Common myeloid progenitor, CD34-positive (primary cell): Measurements from ENCODE around the gene UBE2D1.

ENCODE experiments used
- CTCF ChIA-PET: fragments of 350-600 bp; sonication (Branson Sonifier 250); formaldehyde crosslinking; loops from one replicate; lab custom pipeline; 2021; ENCODE audit warnings: antibody characterized with exemption; lab: Charles Lee
- POLR2A ChIA-PET: fragments of 350-600 bp; sonication (Branson Sonifier 250); formaldehyde crosslinking; loops from one replicate; lab custom pipeline; 2021; ENCODE audit warnings: antibody characterized with exemption; lab: Charles Lee
- DNase-seq, 3 donors: peaks; one replicate each; pipeline versions ENCODE4 v3.0.0 to v3.0.0-alpha.2; 2013
- H3K27ac ChIP-seq, 2 experiments: 1 replicate in 1 of 2; 2 replicates in 1 of 2; pipeline ENCODE4 v1.7.0; 2013; ENCODE audit warnings: inconsistent platforms in 2 of 2, low read length in 2 of 2, mild to moderate bottlenecking in 2 of 2, low read depth in 1 of 2, moderate library complexity in 1 of 2; ENCODE audit not compliant: severe bottlenecking in 2 of 2, insufficient read depth in 1 of 2, poor library complexity in 1 of 2
- H3K27me3 ChIP-seq, 5 experiments: replicated peaks in 2 of 5; 1 replicate in 3 of 5; 2 replicates in 2 of 5; pipeline versions ENCODE4 v1.6.1 to v1.7.0; 2013; ENCODE audit warnings: low read length in 4 of 5, mild to moderate bottlenecking in 2 of 5, moderate library complexity in 2 of 5, inconsistent platforms in 1 of 5; ENCODE audit not compliant: insufficient read depth in 5 of 5, control insufficient read depth in 4 of 5
- H3K36me3 ChIP-seq, 4 experiments: 1 replicate in 2 of 4; 2 replicates in 2 of 4; pipeline versions ENCODE4 v1.6.1 to v1.7.0; 2013; ENCODE audit warnings: low read length in 3 of 4, control low read depth in 1 of 4, mild to moderate bottlenecking in 1 of 4; ENCODE audit not compliant: control insufficient read depth in 4 of 4, insufficient read depth in 4 of 4
- H3K4me1 ChIP-seq, 4 experiments: 1 replicate in 3 of 4; 2 replicates in 1 of 4; pipeline versions ENCODE4 v1.6.1 to v1.7.1; 2013; ENCODE audit warnings: low read length in 3 of 4, mild to moderate bottlenecking in 3 of 4, control low read depth in 1 of 4, inconsistent platforms in 1 of 4, moderate library complexity in 1 of 4; ENCODE audit not compliant: control insufficient read depth in 4 of 4, insufficient read depth in 4 of 4; ENCODE audit errors: control extremely low read depth in 1 of 4
- H3K4me3 ChIP-seq, 7 experiments: 1 replicate in 4 of 7; 2 replicates in 3 of 7; pipeline versions ENCODE4 v1.5.1 to v1.7.0; 2013; ENCODE audit warnings: mild to moderate bottlenecking in 7 of 7, low read length in 6 of 7, moderate library complexity in 6 of 7, inconsistent platforms in 2 of 7, low read depth in 2 of 7, control low read depth in 1 of 7; ENCODE audit not compliant: insufficient read depth in 4 of 7, control insufficient read depth in 1 of 7; ENCODE audit errors: extremely low read depth in 1 of 7
- H3K9me3 ChIP-seq, 5 experiments: 1 replicate in 4 of 5; 2 replicates in 1 of 5; pipeline versions ENCODE4 v1.6.1 to v1.7.1; 2013; ENCODE audit warnings: low read length in 4 of 5, mild to moderate bottlenecking in 2 of 5, inconsistent platforms in 1 of 5, low read depth in 1 of 5, moderate library complexity in 1 of 5; ENCODE audit not compliant: control insufficient read depth in 4 of 5, insufficient read depth in 2 of 5; ENCODE audit errors: control extremely low read depth in 1 of 5
- WGBS: methylation state at CpG from one replicate; pipeline ENCODE4 v1.1.5; 2013; ENCODE audit not compliant: insufficient coverage; 5-methylcytosine and 5-hydroxymethylcytosine counted together

UBE2D1 gene

DNA sequence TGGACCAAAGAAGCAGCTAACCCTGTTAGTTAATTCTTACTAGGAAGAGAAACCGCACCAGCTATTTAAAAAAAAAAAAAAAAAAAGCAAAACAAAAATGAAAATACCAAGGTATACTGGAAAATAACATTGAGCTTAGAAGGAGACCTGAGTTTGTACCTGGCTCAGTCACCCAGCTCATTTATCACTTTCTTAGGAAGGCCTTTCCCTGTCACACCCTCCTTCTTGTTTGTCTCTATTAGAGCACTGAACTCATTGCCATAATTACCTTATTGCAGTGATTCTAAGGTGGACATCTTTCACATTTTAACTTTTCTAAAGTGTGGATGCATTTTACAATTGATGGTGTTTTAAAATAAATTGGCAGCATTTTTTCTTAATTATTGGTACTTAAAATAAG lies 24.1 kb downstream of the UBE2D1 start:
- peaks cover 0 to 5% (median 1%) of the 10 kb centered on the region in 4 experiments for H3K36me3 ChIP-seq
- peaks cover 0 to 7% (median 2%) of the 10 kb centered on the region in 4 experiments for H3K4me1 ChIP-seq
- H3K9me3 ChIP-seq: no peaks in the 10 kb centered on the region
- WGBS: no CpG with 5 or more reads among the region's 1 CpG
- DNase-seq: no peak
- H3K27ac ChIP-seq: no peak overlapping the region
- ChIA-PET POLR2A (no interaction called here), CTCF (interaction anchor here (1.4 kb wide), 1 partner anchor 13 kb away, joined by 3 read pairs; no protein-coding TSS in a partner anchor)
- H3K27me3 ChIP-seq: no peaks in the 10 kb centered on the region
- H3K4me3 ChIP-seq: no peak overlapping the region

DNA sequence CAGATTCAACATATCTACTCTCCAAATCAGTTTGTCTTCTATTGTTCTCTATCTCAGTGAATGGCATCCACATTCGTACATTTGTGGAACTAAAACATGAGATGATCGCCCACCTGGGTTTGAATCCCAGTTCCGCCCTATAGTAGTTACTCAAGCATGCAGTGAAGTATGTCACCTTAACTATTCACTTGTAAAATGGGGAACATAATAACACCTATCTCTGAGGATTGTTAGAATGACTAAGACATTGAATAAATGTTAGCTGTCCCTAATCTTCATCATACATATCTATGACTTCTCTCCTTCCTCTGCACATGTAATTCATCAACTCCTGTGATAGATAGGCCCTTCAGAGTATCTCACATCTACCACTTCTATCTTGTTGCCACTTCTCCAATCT lies 24.7 kb downstream of the UBE2D1 start:
- Histone ChIP-seq H3K36me3 (peaks cover 0 to 7% (median 1%) of the 10 kb centered on the region in 4 experiments), H3K4me3 (no peak overlapping the region), H3K9me3 (no peaks in the 10 kb centered on the region), H3K27me3 (no peaks in the 10 kb centered on the region), H3K27ac (no peak overlapping the region), H3K4me1 (peaks cover 0 to 7% (median 2%) of the 10 kb centered on the region in 4 experiments)
- ChIA-PET POLR2A (no interaction called here), CTCF (interaction anchor here (1.4 kb wide), 1 partner anchor 13 kb away, joined by 3 read pairs; no protein-coding TSS in a partner anchor)
- DNase-seq: no peak
- no CpG with 5 or more reads among the region's 3 CpGs for WGBS

DNA sequence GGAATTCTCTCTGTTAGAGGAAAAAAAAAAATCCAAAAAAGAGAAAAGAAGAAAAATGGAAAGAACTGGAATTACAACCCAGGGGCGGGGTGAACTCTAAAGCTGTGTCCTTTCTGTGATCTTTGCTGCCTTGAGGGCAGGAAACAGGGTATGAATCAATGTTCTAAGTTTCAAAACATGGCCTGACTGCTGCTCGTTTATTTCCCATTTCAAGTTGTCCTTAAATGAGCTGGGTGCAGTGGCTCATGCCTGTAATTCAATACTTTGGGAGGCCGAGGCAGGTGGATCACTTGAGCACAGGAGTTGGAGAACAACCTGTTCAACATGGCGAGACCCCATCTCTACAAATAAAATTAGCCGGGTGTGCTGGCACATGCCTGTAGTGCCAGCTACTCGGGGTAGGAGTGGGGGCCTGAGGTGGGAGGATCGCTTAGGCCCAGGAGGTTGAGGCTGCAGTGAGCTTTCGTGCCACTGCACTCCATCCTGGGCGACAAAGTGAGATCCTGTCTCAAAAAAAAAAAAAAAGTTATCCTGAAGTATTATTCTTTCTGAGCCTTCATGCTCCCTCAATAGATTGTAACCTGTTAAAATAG lies 25.7 kb downstream of the UBE2D1 start:
- no peak overlapping the region for H3K27ac ChIP-seq
- no peak for DNase-seq
- H3K4me1 ChIP-seq: peaks cover 0 to 4% (median 2%) of the 10 kb centered on the region in 4 experiments
- no peak overlapping the region for H3K4me3 ChIP-seq
- ChIA-PET POLR2A (no interaction called here), CTCF (interaction anchor here (1.0 kb wide), 1 partner anchor 56 kb away, joined by 3 read pairs; no protein-coding TSS in a partner anchor)
- H3K36me3 ChIP-seq: peaks cover 0 to 7% (median 1%) of the 10 kb centered on the region in 4 experiments
- no peaks in the 10 kb centered on the region for H3K9me3 ChIP-seq
- H3K27me3 ChIP-seq: no peaks in the 10 kb centered on the region
- WGBS: 91% methylated on average over 8 of the region's 9 CpGs

DNA sequence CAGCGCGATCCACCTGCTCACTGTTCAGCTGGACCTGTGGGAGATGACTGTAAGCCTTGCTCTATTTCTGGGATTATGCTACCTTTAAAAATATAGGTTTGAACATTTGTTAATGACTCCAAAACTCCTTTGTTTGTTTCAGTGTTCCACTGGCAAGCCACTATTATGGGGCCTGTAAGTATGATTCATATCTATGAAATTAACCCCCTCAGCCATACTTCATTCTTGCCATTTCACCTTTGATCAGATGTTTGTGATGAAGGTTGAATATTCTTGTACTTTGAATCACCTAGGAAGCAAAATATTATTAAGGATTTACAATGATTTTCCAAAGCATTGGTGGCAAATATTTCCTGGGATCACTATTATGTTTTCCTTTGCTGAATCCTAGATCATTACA lies 26.5 kb downstream of the UBE2D1 start:
- no peak overlapping the region for H3K4me3 ChIP-seq
- no peaks in the 10 kb centered on the region for H3K27me3 ChIP-seq
- no peaks in the 10 kb centered on the region for H3K9me3 ChIP-seq
- H3K4me1 ChIP-seq: peaks cover 0 to 4% (median 2%) of the 10 kb centered on the region in 4 experiments
- H3K27ac ChIP-seq: no peak overlapping the region
- peaks cover 0 to 7% (median 1%) of the 10 kb centered on the region in 4 experiments for H3K36me3 ChIP-seq
- no peak for DNase-seq
- ChIA-PET POLR2A (no interaction called here), CTCF (no interaction called here)
- WGBS: no CpG with 5 or more reads among the region's 2 CpGs

DNA sequence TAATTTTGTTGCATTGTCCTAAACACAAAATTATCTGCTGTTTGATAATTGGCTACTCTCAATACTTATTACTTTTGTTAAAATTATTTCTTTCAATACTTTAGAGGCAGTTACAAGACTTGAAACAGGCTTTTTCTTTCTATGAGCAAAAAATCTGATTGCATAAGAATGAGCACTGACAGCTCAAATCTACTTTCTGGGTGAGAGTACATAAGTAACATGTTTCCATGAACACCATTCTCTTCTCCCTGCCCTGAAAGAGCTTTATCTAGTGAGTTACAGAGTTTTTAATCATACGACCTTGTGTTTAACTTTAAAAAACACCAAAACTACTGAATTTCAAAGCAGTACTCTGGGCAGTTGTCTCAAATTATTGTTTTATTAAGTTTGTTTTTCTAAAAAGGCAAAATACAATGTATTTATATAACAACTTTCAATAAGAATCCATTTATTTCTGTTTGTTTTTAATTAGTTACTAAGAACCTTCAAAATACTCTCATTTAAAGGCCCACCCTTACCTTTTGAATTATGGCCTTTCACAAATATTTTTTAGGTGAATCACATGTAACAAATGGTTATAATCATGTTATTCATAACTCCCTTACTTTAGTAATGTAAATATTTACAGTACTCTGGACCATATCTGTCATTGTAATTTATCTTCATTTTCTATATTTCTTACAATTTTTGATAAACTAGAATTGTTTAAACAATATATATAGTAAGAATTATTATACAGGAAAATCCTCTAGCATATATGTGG lies 27.4 kb downstream of the UBE2D1 start:
- no peak overlapping the region for H3K4me3 ChIP-seq
- no peaks in the 10 kb centered on the region for H3K27me3 ChIP-seq
- no peaks in the 10 kb centered on the region for H3K9me3 ChIP-seq
- DNase-seq: no peak
- no peak overlapping the region for H3K27ac ChIP-seq
- ChIA-PET POLR2A (no interaction called here), CTCF (no interaction called here)
- peaks cover 0 to 7% (median 1%) of the 10 kb centered on the region in 4 experiments for H3K36me3 ChIP-seq
- H3K4me1 ChIP-seq: peaks cover 0 to 4% (median 2%) of the 10 kb centered on the region in 4 experiments
- WGBS: no CpG with 5 or more reads among the region's 1 CpG

DNA sequence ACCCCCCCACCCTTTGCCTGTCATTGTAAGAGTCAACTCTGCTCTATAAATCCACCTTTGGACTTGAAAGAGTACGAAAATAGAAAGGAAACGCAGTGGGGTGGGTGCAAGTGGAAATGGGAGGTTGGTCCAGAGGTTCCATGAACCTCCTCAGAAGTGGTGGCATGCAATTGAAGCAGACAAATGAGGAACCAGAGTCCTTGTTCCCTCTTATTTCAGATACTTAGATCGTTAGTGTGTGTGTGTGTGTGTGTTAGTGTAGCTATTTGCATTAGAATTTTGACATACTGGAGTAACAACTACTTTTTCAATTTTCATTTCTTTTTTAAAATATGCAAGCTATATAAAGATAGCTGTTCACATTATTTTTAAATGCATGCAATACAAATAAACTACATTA lies 32.3 kb downstream of the UBE2D1 start:
- ChIA-PET CTCF (no interaction called here), POLR2A (no interaction called here)
- Histone ChIP-seq H3K36me3 (peaks cover 0 to 5% (median under 1%) of the 10 kb centered on the region in 4 experiments), H3K4me3 (no peak overlapping the region), H3K9me3 (no peaks in the 10 kb centered on the region), H3K4me1 (no peaks in the 10 kb centered on the region), H3K27ac (no peak overlapping the region), H3K27me3 (no peaks in the 10 kb centered on the region)
- WGBS: no CpG with 5 or more reads among the region's 3 CpGs
- peak in 2 of 3 donors; percentile 15 to 28 for DNase-seq

DNA sequence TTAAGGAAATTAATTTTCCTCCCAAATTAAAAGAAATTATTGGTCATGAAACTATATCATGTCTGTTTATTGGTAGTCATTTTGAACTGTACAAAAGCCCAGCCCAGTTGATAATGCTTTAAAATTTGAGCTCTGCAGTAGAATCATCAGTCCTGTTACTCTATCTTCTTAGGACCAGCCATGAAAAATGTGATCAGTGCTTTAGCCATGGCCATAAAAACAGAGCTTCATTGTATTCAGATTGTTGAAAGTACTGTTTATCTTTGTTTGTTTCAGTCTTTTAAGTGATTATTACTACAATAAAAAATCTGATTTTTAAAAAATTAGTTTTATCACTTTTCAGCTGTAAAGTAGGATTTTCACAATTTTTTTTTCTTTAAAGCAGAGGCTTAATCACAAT lies 36.7 kb downstream of the UBE2D1 start:
- Histone ChIP-seq H3K27me3 (no peaks in the 10 kb centered on the region), H3K9me3 (no peaks in the 10 kb centered on the region), H3K36me3 (peaks cover 0 to 2% (median 0%) of the 10 kb centered on the region in 4 experiments), H3K27ac (no peak overlapping the region), H3K4me3 (no peak overlapping the region), H3K4me1 (no peaks in the 10 kb centered on the region)
- no peak for DNase-seq
- ChIA-PET POLR2A (no interaction called here), CTCF (interaction anchor here (0.7 to 1.8 kb wide), 3 partner anchors 13 to 1318 kb away, joined by 3 to 5 read pairs (median 4); no protein-coding TSS in a partner anchor)
